ENCODE measurements around the gene KIAA1217.

Gene KIAA1217

GRCh38 chr10:24292304-24293293 is 83.7 kb downstream of the KIAA1217 start:
- Histone ChIP-seq H3K4me1 (ENCODE audit: control insufficient read depth, low read length) (no peaks in the 10 kb centered on the region), H3K27ac (ENCODE audit: low read depth, low read length) (no peak overlapping the region), H4K20me1 (ENCODE audit: control insufficient read depth, insufficient read depth, low read depth, low read length) (no peaks in the 10 kb centered on the region), H3K36me3 (ENCODE audit: control insufficient read depth, low read length) (no peaks in the 10 kb centered on the region), H3K27me3 (ENCODE audit: control insufficient read depth, low read length) (no peaks in the 10 kb centered on the region), H3F3A (ENCODE audit: control insufficient read depth, insufficient read depth) (no peaks in the 10 kb centered on the region), H3K9me2 (replicated peaks; ENCODE audit: control insufficient read depth, low read length) (no peaks in the 10 kb centered on the region), H3K9me3 (ENCODE audit: control insufficient read depth, insufficient read depth, low read length) (no peaks in the 10 kb centered on the region), H3K4me3 (ENCODE audit: low read length) (no peak overlapping the region), H3K4me2 (ENCODE audit: low read length) (no peak overlapping the region), H3K79me2 (ENCODE audit: control insufficient read depth, low read length) (no peaks in the 10 kb centered on the region)
- no peak for TF ChIP-seq EZH2phosphoT487 (IDR thresholded peaks at IDR 0.05; ENCODE audit: borderline replicate concordance, low read length)
- TF ChIP-seq, protein P1, sequence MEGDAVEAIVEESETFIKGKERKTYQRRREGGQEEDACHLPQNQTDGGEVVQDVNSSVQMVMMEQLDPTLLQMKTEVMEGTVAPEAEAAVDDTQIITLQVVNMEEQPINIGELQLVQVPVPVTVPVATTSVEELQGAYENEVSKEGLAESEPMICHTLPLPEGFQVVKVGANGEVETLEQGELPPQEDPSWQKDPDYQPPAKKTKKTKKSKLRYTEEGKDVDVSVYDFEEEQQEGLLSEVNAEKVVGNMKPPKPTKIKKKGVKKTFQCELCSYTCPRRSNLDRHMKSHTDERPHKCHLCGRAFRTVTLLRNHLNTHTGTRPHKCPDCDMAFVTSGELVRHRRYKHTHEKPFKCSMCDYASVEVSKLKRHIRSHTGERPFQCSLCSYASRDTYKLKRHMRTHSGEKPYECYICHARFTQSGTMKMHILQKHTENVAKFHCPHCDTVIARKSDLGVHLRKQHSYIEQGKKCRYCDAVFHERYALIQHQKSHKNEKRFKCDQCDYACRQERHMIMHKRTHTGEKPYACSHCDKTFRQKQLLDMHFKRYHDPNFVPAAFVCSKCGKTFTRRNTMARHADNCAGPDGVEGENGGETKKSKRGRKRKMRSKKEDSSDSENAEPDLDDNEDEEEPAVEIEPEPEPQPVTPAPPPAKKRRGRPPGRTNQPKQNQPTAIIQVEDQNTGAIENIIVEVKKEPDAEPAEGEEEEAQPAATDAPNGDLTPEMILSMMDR (IDR thresholded peaks at IDR 0.05; ENCODE audit: low read depth, low read length, poor library complexity, severe bottlenecking), result no peak

DNA sequence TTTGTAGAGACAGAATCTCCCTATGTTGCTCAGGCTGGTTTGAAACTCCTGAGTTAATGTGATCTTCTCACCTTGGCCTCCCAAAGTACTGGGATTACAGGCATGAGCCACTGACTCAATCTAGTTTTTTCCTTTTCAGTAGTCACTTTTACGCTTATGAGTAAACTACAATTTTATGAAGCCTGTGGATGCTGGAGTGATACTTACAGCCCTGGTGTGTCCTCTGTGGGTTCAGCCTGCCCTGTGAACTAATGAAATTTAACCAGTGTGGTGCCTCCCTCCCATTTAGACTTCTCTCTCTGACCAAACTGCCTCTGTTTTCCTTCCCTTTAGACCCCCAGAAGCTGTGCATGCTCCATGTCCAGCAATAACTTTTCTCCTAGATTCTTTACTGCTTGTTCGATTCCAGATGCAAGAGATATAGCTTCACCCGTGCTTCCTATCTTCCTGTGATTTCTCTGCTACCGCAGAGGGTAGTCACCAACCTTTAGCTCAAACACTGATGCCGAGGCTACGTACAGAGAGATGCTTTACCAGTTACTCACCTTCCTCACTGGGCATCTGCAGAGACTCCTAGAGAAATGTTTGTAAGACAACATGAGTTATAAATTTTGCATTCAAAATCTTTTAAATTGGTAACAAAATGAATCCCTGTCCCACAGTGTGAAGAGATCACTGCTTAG is 90.8 kb downstream of the KIAA1217 start:
- Histone ChIP-seq H3K36me3 (ENCODE audit: control insufficient read depth, low read length) (no peaks in the 10 kb centered on the region), H3K4me1 (ENCODE audit: control insufficient read depth, low read length) (no peaks in the 10 kb centered on the region), H4K20me1 (ENCODE audit: control insufficient read depth, insufficient read depth, low read depth, low read length) (no peaks in the 10 kb centered on the region), H3F3A (ENCODE audit: control insufficient read depth, insufficient read depth) (no peaks in the 10 kb centered on the region), H3K4me2 (ENCODE audit: low read length) (no peak overlapping the region), H3K27me3 (ENCODE audit: control insufficient read depth, low read length) (no peaks in the 10 kb centered on the region), H3K9me2 (replicated peaks; ENCODE audit: control insufficient read depth, low read length) (no peaks in the 10 kb centered on the region), H3K9me3 (ENCODE audit: control insufficient read depth, insufficient read depth, low read length) (no peaks in the 10 kb centered on the region), H3K79me2 (ENCODE audit: control insufficient read depth, low read length) (no peaks in the 10 kb centered on the region), H3K4me3 (ENCODE audit: low read length) (no peak overlapping the region), H3K27ac (ENCODE audit: low read depth, low read length) (no peak overlapping the region)
- TF ChIP-seq, protein P1 (IDR thresholded peaks at IDR 0.05; ENCODE audit: low read depth, low read length, poor library complexity, severe bottlenecking), result no peak
- TF ChIP-seq EZH2phosphoT487 (IDR thresholded peaks at IDR 0.05; ENCODE audit: borderline replicate concordance, low read length), result no peak

GRCh38 chr10:24303522-24304310 is 94.8 kb downstream of the KIAA1217 start:
- Histone ChIP-seq H3K4me2 (ENCODE audit: low read length) (no peak overlapping the region), H3K9me2 (replicated peaks; ENCODE audit: control insufficient read depth, low read length) (no peaks in the 10 kb centered on the region), H3K4me1 (ENCODE audit: control insufficient read depth, low read length) (no peaks in the 10 kb centered on the region), H3F3A (ENCODE audit: control insufficient read depth, insufficient read depth) (no peaks in the 10 kb centered on the region), H4K20me1 (ENCODE audit: control insufficient read depth, insufficient read depth, low read depth, low read length) (no peaks in the 10 kb centered on the region), H3K79me2 (ENCODE audit: control insufficient read depth, low read length) (no peaks in the 10 kb centered on the region), H3K27ac (ENCODE audit: low read depth, low read length) (no peak overlapping the region), H3K27me3 (ENCODE audit: control insufficient read depth, low read length) (no peaks in the 10 kb centered on the region), H3K9me3 (ENCODE audit: control insufficient read depth, insufficient read depth, low read length) (no peaks in the 10 kb centered on the region), H3K36me3 (ENCODE audit: control insufficient read depth, low read length) (no peaks in the 10 kb centered on the region), H3K4me3 (ENCODE audit: low read length) (no peak overlapping the region)
- TF ChIP-seq, protein P1 (IDR thresholded peaks at IDR 0.05; ENCODE audit: low read depth, low read length, poor library complexity, severe bottlenecking), result no peak
- TF ChIP-seq EZH2phosphoT487 (IDR thresholded peaks at IDR 0.05; ENCODE audit: borderline replicate concordance, low read length), result no peak
